Mesothelial cell of epicardium (in vitro differentiated cells): ENCODE results near the gene TIAM1. TPM values are rescaled to one million over a fixed set of nuclear protein-coding genes. Genes with fewer than 3 reads are reported as not detected.

ENCODE experiments used
- DNase-seq, 2 experiments: peaks; one replicate each; pipeline ENCODE4 v3.0.0; 2021; ENCODE audit warnings: low spot score in 2 of 2; ENCODE audit not compliant: unreplicated experiment in 2 of 2
- H3K27ac Mint-ChIP-seq: 2 replicates; pipeline ENCODE4 v1.8.0; 2021; ENCODE audit warnings: mixed read lengths
- H3K27me3 Mint-ChIP-seq: 2 replicates; pipeline ENCODE4 v1.8.0; 2021; ENCODE audit warnings: low read depth, mixed read lengths
- H3K36me3 Mint-ChIP-seq: 2 replicates; pipeline ENCODE4 v1.8.0; 2021; ENCODE audit warnings: mixed read lengths
- H3K4me1 Mint-ChIP-seq: 2 replicates; pipeline ENCODE4 v1.8.0; 2021; ENCODE audit warnings: mixed read lengths
- H3K4me3 Mint-ChIP-seq: 2 replicates; pipeline ENCODE4 v1.8.0; 2021; ENCODE audit warnings: mild to moderate bottlenecking, moderate library complexity, mixed read lengths
- H3K9me3 Mint-ChIP-seq: 2 replicates; pipeline ENCODE4 v1.8.0; 2021; ENCODE audit warnings: mixed read lengths
- CTCF ChIP-seq: fragments of 200-600 bp; sonication (generic); IDR thresholded peaks from one replicate; pipeline ENCODE4 v1.5.0; 2021; ENCODE audit warnings: antibody characterized with exemption; ENCODE audit not compliant: unreplicated experiment
- total RNA-seq: library from RNA; stranded (reverse); gene quantifications from 3 replicates; pipeline ENCODE4 v1.2.1, GENCODE V29; 2021

TIAM1 gene
- total RNA-seq, 1 donor from 2014 or later = 53.4 TPM

DNA sequence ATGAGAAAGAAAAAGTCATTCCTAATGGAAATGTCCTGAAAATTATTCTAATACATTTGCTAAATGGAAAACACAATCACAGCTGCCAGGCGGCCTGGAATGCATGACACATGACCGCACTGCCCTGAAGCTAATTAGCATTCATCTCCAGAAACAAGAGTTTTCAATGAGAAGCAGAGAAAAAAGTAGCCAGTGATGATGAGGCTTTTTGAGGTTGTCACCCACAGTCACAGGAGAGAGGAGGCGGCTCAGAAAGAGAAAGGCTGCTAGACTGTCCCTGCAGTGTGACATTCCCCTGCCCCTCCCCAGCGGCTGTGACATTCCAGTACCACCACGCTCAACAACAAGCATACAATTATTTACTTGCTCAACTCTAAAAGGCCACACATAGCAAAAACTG, 182.9 kb downstream of the TIAM1 start:
- H3K27ac Mint-ChIP-seq = no peak overlapping the region
- H3K27me3 Mint-ChIP-seq = no peaks in the 10 kb centered on the region
- H3K9me3 Mint-ChIP-seq = peaks cover 7% of the 10 kb centered on the region
- H3K36me3 Mint-ChIP-seq = peaks cover 24% of the 10 kb centered on the region
- no peak for DNase-seq
- peak overlapping the region; percentile 64 for H3K4me3 Mint-ChIP-seq
- peaks cover 16% of the 10 kb centered on the region for H3K4me1 Mint-ChIP-seq
- TF ChIP-seq CTCF = no peak

DNA sequence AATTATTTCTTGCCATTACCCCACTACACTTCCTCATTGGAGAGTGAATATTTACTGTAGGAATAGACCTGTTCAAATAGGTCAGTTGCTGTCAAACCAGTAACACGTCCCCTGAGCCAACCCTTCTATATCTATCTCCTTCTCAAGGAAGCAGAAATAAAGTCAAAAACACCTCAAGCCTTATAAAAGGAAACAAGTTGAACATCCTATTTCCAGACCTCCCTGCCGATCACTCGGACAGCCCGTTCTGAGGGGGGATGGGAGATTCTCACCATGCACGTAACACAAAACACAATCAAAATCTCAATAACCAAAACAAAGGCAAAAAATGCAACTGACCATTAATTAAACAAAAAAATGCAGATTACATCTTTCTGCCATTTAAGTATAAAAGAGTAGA, 184.3 kb downstream of the TIAM1 start:
- Mint-ChIP-seq H3K27ac (no peak overlapping the region), H3K36me3 (peaks cover 29% of the 10 kb centered on the region), H3K4me1 (peaks cover 16% of the 10 kb centered on the region), H3K27me3 (no peaks in the 10 kb centered on the region), H3K4me3 (no peak overlapping the region), H3K9me3 (peaks cover 12% of the 10 kb centered on the region)
- no peak for DNase-seq
- no peak for TF ChIP-seq CTCF

DNA sequence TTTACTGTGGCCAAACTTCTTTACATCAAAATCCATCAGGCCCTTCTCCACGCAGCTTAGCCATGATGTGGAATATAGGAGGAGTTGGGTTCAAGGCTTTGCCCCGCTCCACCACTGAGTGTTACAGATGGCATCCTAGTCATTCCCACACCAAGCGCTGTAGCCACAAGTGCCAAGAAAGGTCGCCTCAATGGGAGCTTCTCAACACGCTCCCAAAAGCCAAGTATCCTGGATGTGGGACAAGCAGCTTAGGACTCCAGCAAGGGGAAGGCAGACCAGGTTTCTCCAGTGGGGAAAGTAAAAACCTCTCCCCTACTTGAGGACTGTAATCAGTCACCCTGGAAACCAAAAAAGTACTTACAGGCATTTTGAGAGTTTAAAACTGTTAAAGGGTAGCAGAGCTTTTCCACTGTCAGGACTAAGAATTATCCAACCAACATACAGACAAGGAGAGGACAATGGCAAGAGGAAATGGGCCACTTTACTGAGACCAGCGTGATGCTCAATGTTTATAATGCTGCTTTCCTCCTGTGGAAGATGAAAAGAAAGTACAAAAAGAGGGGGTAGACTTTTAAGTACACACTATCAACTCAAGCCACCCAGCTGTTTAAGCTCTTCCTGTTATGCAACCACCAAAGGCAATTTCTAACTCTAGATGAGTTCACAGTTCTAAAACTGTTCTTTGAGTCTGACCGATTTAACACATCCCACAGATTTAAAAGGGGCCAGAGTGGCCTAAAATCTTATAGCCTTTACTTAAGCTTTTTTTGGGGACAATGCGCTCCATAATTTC, 185.1 kb downstream of the TIAM1 start:
- no peak for TF ChIP-seq CTCF
- no peaks in the 10 kb centered on the region for H3K27me3 Mint-ChIP-seq
- H3K27ac Mint-ChIP-seq = no peak overlapping the region
- peaks cover 37% of the 10 kb centered on the region for H3K36me3 Mint-ChIP-seq
- no peak for DNase-seq
- peaks cover 16% of the 10 kb centered on the region for H3K4me1 Mint-ChIP-seq
- H3K9me3 Mint-ChIP-seq = peaks cover 12% of the 10 kb centered on the region
- no peak overlapping the region for H3K4me3 Mint-ChIP-seq

DNA sequence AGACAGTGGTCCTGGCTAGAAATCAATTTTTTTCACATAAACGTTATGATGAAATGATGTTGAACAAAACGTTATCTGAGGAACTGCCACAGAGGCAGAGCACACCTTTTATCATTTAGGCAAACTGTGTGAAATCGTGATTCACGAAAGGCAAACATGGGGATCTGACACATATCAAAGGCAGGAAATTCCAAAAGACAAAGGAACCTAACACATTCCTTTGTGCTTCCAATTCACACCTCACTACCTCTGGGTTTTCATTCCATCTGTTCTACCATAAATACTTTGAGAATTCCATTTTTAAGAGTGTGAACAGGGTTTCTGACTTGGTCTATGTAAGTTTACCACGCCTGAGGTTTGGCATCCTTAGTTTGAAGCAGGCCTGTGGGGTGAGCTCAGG, 186.3 kb downstream of the TIAM1 start:
- no peak for DNase-seq
- H3K4me1 Mint-ChIP-seq = peaks cover 16% of the 10 kb centered on the region
- peaks cover 41% of the 10 kb centered on the region for H3K36me3 Mint-ChIP-seq
- H3K9me3 Mint-ChIP-seq = peaks cover 12% of the 10 kb centered on the region
- H3K27me3 Mint-ChIP-seq = no peaks in the 10 kb centered on the region
- no peak for TF ChIP-seq CTCF
- H3K27ac Mint-ChIP-seq = no peak overlapping the region
- H3K4me3 Mint-ChIP-seq = no peak overlapping the region

GRCh38 chr21:31156662-31157061, 187.4 kb downstream of the TIAM1 start:
- no peak for DNase-seq
- no peak overlapping the region for H3K27ac Mint-ChIP-seq
- H3K4me3 Mint-ChIP-seq = no peak overlapping the region
- no peak for TF ChIP-seq CTCF
- H3K27me3 Mint-ChIP-seq = no peaks in the 10 kb centered on the region
- H3K36me3 Mint-ChIP-seq = peaks cover 47% of the 10 kb centered on the region
- peaks cover 15% of the 10 kb centered on the region for H3K4me1 Mint-ChIP-seq
- peaks cover 12% of the 10 kb centered on the region for H3K9me3 Mint-ChIP-seq
